ENCODE data around the gene TMEM132E.

DNA sequence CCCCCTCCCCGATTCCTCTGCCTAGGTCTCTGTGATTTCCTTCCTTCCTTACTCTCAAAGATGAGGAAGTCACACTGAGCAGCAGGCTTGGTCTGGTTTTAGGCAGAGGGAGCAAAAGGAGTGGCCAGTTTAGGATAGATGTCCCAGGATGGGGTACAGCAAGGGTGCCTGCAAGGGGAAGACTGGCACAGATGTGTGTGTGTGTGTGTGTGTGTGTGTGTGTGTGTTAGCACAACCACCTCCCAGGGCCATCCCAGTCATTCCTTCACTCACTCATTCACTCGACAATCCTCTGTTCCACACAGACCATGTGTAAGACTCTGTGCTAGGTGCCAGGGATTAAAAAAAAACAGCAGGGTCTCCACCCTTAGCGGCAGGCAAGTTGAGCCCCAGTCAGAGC, 35.9 kb downstream of the TMEM132E start:
- TF ChIP-seq, protein P1, sequence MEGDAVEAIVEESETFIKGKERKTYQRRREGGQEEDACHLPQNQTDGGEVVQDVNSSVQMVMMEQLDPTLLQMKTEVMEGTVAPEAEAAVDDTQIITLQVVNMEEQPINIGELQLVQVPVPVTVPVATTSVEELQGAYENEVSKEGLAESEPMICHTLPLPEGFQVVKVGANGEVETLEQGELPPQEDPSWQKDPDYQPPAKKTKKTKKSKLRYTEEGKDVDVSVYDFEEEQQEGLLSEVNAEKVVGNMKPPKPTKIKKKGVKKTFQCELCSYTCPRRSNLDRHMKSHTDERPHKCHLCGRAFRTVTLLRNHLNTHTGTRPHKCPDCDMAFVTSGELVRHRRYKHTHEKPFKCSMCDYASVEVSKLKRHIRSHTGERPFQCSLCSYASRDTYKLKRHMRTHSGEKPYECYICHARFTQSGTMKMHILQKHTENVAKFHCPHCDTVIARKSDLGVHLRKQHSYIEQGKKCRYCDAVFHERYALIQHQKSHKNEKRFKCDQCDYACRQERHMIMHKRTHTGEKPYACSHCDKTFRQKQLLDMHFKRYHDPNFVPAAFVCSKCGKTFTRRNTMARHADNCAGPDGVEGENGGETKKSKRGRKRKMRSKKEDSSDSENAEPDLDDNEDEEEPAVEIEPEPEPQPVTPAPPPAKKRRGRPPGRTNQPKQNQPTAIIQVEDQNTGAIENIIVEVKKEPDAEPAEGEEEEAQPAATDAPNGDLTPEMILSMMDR (IDR thresholded peaks at IDR 0.05) = no peak
- TF ChIP-seq POLR2A (IDR thresholded peaks at IDR 0.05) = no peak

Measured in vagina (tissue), 2 donors.